Gastrocnemius medialis (tissue), 4 donors: Measurements from ENCODE around the gene OR6B3.

Experiments
- POLR2A ChIP-seq, 2 donors: fragments of 450-650 bp; IDR thresholded peaks; one replicate each; pipeline ENCODE4 v1.6.1; 2017; ENCODE audit warnings: antibody characterized with exemption in 2 of 2, mild to moderate bottlenecking in 2 of 2, moderate library complexity in 2 of 2
- TF ChIP-seq, protein P1 (sequence below), 5 experiments: fragments of 450-650 bp in 3 of 5; fragments of 200-600 bp in 2 of 5; sonication (generic) in 2 of 5; IDR thresholded peaks in 4 of 5; conservative IDR thresholded peaks in 1 of 5; 1 replicate in 4 of 5; 2 replicates in 1 of 5; pipeline ENCODE4 v1.5.1; 2016 to 2019; ENCODE audit warnings: antibody characterized with exemption in 5 of 5, mild to moderate bottlenecking in 3 of 5, moderate library complexity in 3 of 5

DNA sequence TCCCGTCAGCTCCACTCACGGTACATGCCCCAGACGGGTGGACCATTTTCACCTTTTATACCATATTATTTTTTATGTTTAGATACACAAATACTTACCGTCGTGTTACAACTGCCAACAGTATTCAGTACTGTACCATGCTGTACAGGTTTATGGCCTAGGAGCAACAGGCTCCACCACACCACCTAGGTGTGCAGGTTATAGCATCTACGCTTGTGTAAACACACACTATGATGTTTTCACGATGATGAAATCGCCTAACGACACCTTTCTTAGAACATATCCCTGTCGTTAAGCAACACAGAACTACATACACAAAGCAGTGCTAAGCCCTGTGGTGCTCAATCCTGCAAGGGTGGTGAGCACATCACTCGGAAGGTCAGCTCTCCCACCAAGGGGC, 52.6 kb downstream of the OR6B3 start:
- TF ChIP-seq, protein P1, sequence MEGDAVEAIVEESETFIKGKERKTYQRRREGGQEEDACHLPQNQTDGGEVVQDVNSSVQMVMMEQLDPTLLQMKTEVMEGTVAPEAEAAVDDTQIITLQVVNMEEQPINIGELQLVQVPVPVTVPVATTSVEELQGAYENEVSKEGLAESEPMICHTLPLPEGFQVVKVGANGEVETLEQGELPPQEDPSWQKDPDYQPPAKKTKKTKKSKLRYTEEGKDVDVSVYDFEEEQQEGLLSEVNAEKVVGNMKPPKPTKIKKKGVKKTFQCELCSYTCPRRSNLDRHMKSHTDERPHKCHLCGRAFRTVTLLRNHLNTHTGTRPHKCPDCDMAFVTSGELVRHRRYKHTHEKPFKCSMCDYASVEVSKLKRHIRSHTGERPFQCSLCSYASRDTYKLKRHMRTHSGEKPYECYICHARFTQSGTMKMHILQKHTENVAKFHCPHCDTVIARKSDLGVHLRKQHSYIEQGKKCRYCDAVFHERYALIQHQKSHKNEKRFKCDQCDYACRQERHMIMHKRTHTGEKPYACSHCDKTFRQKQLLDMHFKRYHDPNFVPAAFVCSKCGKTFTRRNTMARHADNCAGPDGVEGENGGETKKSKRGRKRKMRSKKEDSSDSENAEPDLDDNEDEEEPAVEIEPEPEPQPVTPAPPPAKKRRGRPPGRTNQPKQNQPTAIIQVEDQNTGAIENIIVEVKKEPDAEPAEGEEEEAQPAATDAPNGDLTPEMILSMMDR (IDR thresholded peaks at IDR 0.05 in 4 of 5, conservative IDR thresholded peaks at IDR 0.05 in 1 of 5): no peak
- no peak for TF ChIP-seq POLR2A (IDR thresholded peaks at IDR 0.05)
